Mesenchymal stem cell (in vitro differentiated cells and primary cell): ENCODE data around the gene RGS7.

ENCODE experiments used
- DNase-seq: peaks from one replicate; pipeline ENCODE4 v3.0.0-alpha.2; 2013
- H2AFZ ChIP-seq: one replicate; pipeline ENCODE4 v1.6.1; 2013; ENCODE audit warnings: low read depth, mild to moderate bottlenecking, control low read depth, inconsistent platforms, low read length, moderate library complexity
- H2AK5ac ChIP-seq: 2 replicates; pipeline ENCODE4 v1.6.1; 2013; ENCODE audit warnings: low read length, moderate library complexity, mild to moderate bottlenecking, inconsistent platforms; ENCODE audit not compliant: severe bottlenecking
- H2BK120ac ChIP-seq: one replicate; pipeline ENCODE4 v1.6.1; 2013; ENCODE audit warnings: low read depth, mild to moderate bottlenecking, inconsistent platforms, low read length, moderate library complexity
- H2BK12ac ChIP-seq, 2 experiments: one replicate each; pipeline ENCODE4 v1.6.1; 2013; ENCODE audit warnings: inconsistent platforms in 2 of 2, low read length in 2 of 2, mild to moderate bottlenecking in 2 of 2, moderate library complexity in 2 of 2, control low read depth in 1 of 2
- H2BK15ac ChIP-seq: one replicate; pipeline ENCODE4 v1.6.1; 2013; ENCODE audit warnings: mild to moderate bottlenecking, low read depth, inconsistent platforms; ENCODE audit not compliant: poor library complexity, severe bottlenecking
- H2BK5ac ChIP-seq: 2 replicates; pipeline ENCODE4 v1.6.1; 2013; ENCODE audit warnings: low read depth, mild to moderate bottlenecking, low read length, control low read depth, inconsistent platforms; ENCODE audit not compliant: poor library complexity, severe bottlenecking
- H3K14ac ChIP-seq, 2 experiments: one replicate each; pipeline ENCODE4 v1.6.1; 2013; ENCODE audit warnings: inconsistent platforms in 2 of 2, low read length in 2 of 2, control low read depth in 1 of 2, mild to moderate bottlenecking in 1 of 2, moderate library complexity in 1 of 2
- H3K18ac ChIP-seq, 2 experiments: one replicate each; pipeline ENCODE4 v1.6.1; 2013; ENCODE audit warnings: inconsistent platforms in 2 of 2, low read length in 2 of 2, control low read depth in 1 of 2, low read depth in 1 of 2, mild to moderate bottlenecking in 1 of 2
- H3K23ac ChIP-seq, 2 experiments: one replicate each; pipeline ENCODE4 v1.6.1; 2013; ENCODE audit warnings: inconsistent platforms in 2 of 2, low read length in 2 of 2, mild to moderate bottlenecking in 2 of 2, moderate library complexity in 2 of 2, control low read depth in 1 of 2
- H3K27ac ChIP-seq: 2 replicates; pipeline ENCODE4 v1.5.1; 2013; ENCODE audit warnings: mild to moderate bottlenecking, moderate library complexity, low read length, control low read depth, inconsistent platforms; ENCODE audit not compliant: poor library complexity, severe bottlenecking
- H3K27me3 ChIP-seq, 2 experiments: 2 replicates each; pipeline versions ENCODE4 v1.6.1 to v1.7.0; 2013; ENCODE audit warnings: low read length in 2 of 2, mild to moderate bottlenecking in 2 of 2, moderate library complexity in 2 of 2, control low read depth in 1 of 2, inconsistent platforms in 1 of 2; ENCODE audit not compliant: control insufficient read depth in 1 of 2, insufficient read depth in 1 of 2
- H3K36me3 ChIP-seq, 2 experiments: 2 replicates each; pipeline versions ENCODE4 v1.6.1 to v1.7.0; 2013; ENCODE audit warnings: low read length in 2 of 2, control low read depth in 1 of 2, inconsistent platforms in 1 of 2, low read depth in 1 of 2, mild to moderate bottlenecking in 1 of 2; ENCODE audit not compliant: insufficient read depth in 2 of 2, control insufficient read depth in 1 of 2
- H3K4ac ChIP-seq, 2 experiments: one replicate each; pipeline ENCODE4 v1.6.1; 2013; ENCODE audit warnings: inconsistent platforms in 2 of 2, low read length in 2 of 2, mild to moderate bottlenecking in 2 of 2, moderate library complexity in 2 of 2, control low read depth in 1 of 2, low read depth in 1 of 2
- H3K4me1 ChIP-seq: 2 replicates; pipeline ENCODE4 v1.6.1; 2013; ENCODE audit warnings: low read depth, low read length, control low read depth; ENCODE audit not compliant: control insufficient read depth, insufficient read depth
- H3K4me2 ChIP-seq: 2 replicates; pipeline ENCODE4 v1.6.1; 2013; ENCODE audit warnings: low read length, mild to moderate bottlenecking, inconsistent platforms; ENCODE audit not compliant: poor library complexity, severe bottlenecking
- H3K4me3 ChIP-seq, 2 experiments: 2 replicates each; pipeline versions ENCODE4 v1.5.1 to v1.7.0; 2013; ENCODE audit warnings: low read length in 2 of 2, mild to moderate bottlenecking in 2 of 2, control low read depth in 1 of 2, low read depth in 1 of 2; ENCODE audit not compliant: insufficient read depth in 1 of 2
- H3K79me1 ChIP-seq: replicated peaks from 2 replicates; pipeline ENCODE4 v1.6.1; 2013; ENCODE audit warnings: mild to moderate bottlenecking, control low read depth, low read length, inconsistent platforms; ENCODE audit not compliant: poor library complexity, severe bottlenecking
- H3K9ac ChIP-seq: 2 replicates; pipeline ENCODE4 v1.7.0; 2013; ENCODE audit warnings: mild to moderate bottlenecking, low read length, moderate library complexity
- H3K9me3 ChIP-seq: 2 replicates; pipeline ENCODE4 v1.7.0; 2013; ENCODE audit warnings: mild to moderate bottlenecking, low read length; ENCODE audit not compliant: control insufficient read depth
- H4K8ac ChIP-seq: one replicate; pipeline ENCODE4 v1.6.1; 2013; ENCODE audit warnings: inconsistent platforms, mild to moderate bottlenecking, low read length, moderate library complexity
- H4K91ac ChIP-seq: one replicate; pipeline ENCODE4 v1.6.1; 2013; ENCODE audit warnings: mild to moderate bottlenecking, low read length, inconsistent platforms
- WGBS: methylation state at CpG from one replicate; pipeline ENCODE4 v1.1.7; 2013; ENCODE audit warnings: mixed read lengths; 5-methylcytosine and 5-hydroxymethylcytosine counted together

RGS7 gene

GRCh38 chr1:240802271-240802670 is 554.7 kb downstream of the RGS7 start:
- H3K14ac ChIP-seq: no peak overlapping the region
- no peak for DNase-seq
- H2BK12ac ChIP-seq: no peak overlapping the region

DNA sequence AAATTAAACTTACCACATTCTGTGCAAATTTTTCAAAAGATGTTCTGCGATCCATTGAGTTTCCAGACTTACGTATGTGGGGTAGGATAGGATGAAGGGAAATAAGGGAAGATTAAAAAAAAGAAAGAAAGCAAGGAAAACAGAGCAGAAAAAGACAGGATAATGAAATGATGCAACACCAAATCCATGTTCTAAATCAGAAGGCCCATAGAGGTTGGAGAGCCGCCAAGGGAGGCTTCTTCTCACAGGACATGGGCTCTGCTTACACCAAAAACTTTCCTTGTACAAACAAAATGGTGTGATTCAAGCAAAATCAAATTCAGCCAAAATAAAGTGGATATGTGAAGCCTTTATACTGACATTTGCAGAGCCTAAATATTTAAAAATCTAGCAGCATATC is 555.6 kb downstream of the RGS7 start:
- 81% methylated on average over 3 of the region's 3 CpGs for WGBS

More at GRCh38 chr1:240802271-240802670, 554.7 kb downstream of the RGS7 start:
- no peaks in the 10 kb centered on the region for H3K27me3 ChIP-seq
- no peak overlapping the region for H3K9ac ChIP-seq
- no peaks in the 10 kb centered on the region for H3K9me3 ChIP-seq
- no CpG with 5 or more reads among the region's 2 CpGs for WGBS
- no peak overlapping the region for H2BK15ac ChIP-seq
- H3K27ac ChIP-seq: no peak overlapping the region
- no peak overlapping the region for H2AK5ac ChIP-seq
- H3K18ac ChIP-seq: no peak overlapping the region
- no peak overlapping the region for H2AFZ ChIP-seq
- H3K4me1 ChIP-seq: no peaks in the 10 kb centered on the region
- no peaks in the 10 kb centered on the region for H3K79me1 ChIP-seq
- no peak overlapping the region for H4K91ac ChIP-seq
- H3K4me2 ChIP-seq: no peak overlapping the region
- H3K36me3 ChIP-seq: no peaks in the 10 kb centered on the region
- H3K4ac ChIP-seq: no peak overlapping the region
- no peak overlapping the region for H2BK120ac ChIP-seq
- no peak overlapping the region for H2BK5ac ChIP-seq
- H3K23ac ChIP-seq: no peak overlapping the region
- no peak overlapping the region for H4K8ac ChIP-seq
- no peak overlapping the region for H3K4me3 ChIP-seq

GRCh38 chr1:240800291-240800690 is 556.7 kb downstream of the RGS7 start:
- no peaks in the 10 kb centered on the region for H3K4me1 ChIP-seq
- no peak for DNase-seq
- no peak overlapping the region for H4K8ac ChIP-seq
- no peak overlapping the region for H3K23ac ChIP-seq
- no peak overlapping the region for H3K9ac ChIP-seq
- no peak overlapping the region for H2BK5ac ChIP-seq
- H4K91ac ChIP-seq: no peak overlapping the region
- no peak overlapping the region for H3K4ac ChIP-seq
- H2BK120ac ChIP-seq: no peak overlapping the region
- no peaks in the 10 kb centered on the region for H3K36me3 ChIP-seq
- no peaks in the 10 kb centered on the region for H3K27me3 ChIP-seq
- 98% methylated on average over 1 of the region's 1 CpG for WGBS
- H3K79me1 ChIP-seq: no peaks in the 10 kb centered on the region
- H3K18ac ChIP-seq: no peak overlapping the region
- H2AK5ac ChIP-seq: no peak overlapping the region
- no peaks in the 10 kb centered on the region for H3K9me3 ChIP-seq
- no peak overlapping the region for H2BK15ac ChIP-seq
- no peak overlapping the region for H3K4me3 ChIP-seq
- H3K27ac ChIP-seq: no peak overlapping the region
- no peak overlapping the region for H3K4me2 ChIP-seq
- H2AFZ ChIP-seq: no peak overlapping the region
- no peak overlapping the region for H3K14ac ChIP-seq
- no peak overlapping the region for H2BK12ac ChIP-seq

More for the DNA sequence above, 555.6 kb downstream of the RGS7 start:
- H4K91ac ChIP-seq: no peak overlapping the region
- no peak overlapping the region for H2BK120ac ChIP-seq
- no peaks in the 10 kb centered on the region for H3K27me3 ChIP-seq
- no peaks in the 10 kb centered on the region for H3K79me1 ChIP-seq
- no peak overlapping the region for H3K23ac ChIP-seq
- H3K14ac ChIP-seq: no peak overlapping the region
- no peak overlapping the region for H3K9ac ChIP-seq
- H2BK5ac ChIP-seq: no peak overlapping the region
- H2BK15ac ChIP-seq: no peak overlapping the region
- DNase-seq: peak; percentile 22
- no peaks in the 10 kb centered on the region for H3K9me3 ChIP-seq
- no peak overlapping the region for H2AFZ ChIP-seq
- H3K4ac ChIP-seq: no peak overlapping the region
- no peak overlapping the region for H2BK12ac ChIP-seq
- H3K4me3 ChIP-seq: no peak overlapping the region
- no peak overlapping the region for H4K8ac ChIP-seq
- no peak overlapping the region for H3K27ac ChIP-seq
- no peak overlapping the region for H3K4me2 ChIP-seq
- no peak overlapping the region for H3K18ac ChIP-seq
- H2AK5ac ChIP-seq: no peak overlapping the region
- no peaks in the 10 kb centered on the region for H3K36me3 ChIP-seq
- H3K4me1 ChIP-seq: no peaks in the 10 kb centered on the region

- Histone ChIP-seq H2BK15ac (no peak overlapping the region), H3K14ac (no peak overlapping the region), H3K79me1 (no peaks in the 10 kb centered on the region), H3K27ac (no peak overlapping the region), H4K91ac (no peak overlapping the region), H3K18ac (no peak overlapping the region), H3K36me3 (no peaks in the 10 kb centered on the region), H3K9ac (no peak overlapping the region), H3K4ac (no peak overlapping the region), H2AK5ac (no peak overlapping the region), H2BK120ac (no peak overlapping the region), H2BK5ac (no peak overlapping the region), H4K8ac (no peak overlapping the region), H3K27me3 (no peaks in the 10 kb centered on the region), H3K4me1 (no peaks in the 10 kb centered on the region), H3K4me2 (no peak overlapping the region), H3K23ac (no peak overlapping the region), H2BK12ac (no peak overlapping the region), H3K9me3 (no peaks in the 10 kb centered on the region), H2AFZ (no peak overlapping the region), H3K4me3 (no peak overlapping the region)
- WGBS: 67% methylated on average over 1 of the region's 1 CpG
- DNase-seq: no peak
Measured at GRCh38 chr1:240797050-240797449, 560.0 kb downstream of the RGS7 start.
